ENCODE results near the gene RGL3. TPM values are rescaled to one million over a fixed set of nuclear protein-coding genes. Genes with fewer than 3 reads are reported as not detected.
"Not testable (repeated sequence)": the region's sequence is repeated elsewhere in the genome, so short reads cannot be mapped to it uniquely, and the experiment has no call there.

RGL3 gene
- total and polyA plus RNA-seq, 8 donors = 22.3 to 170 (median 39.8) TPM

DNA sequence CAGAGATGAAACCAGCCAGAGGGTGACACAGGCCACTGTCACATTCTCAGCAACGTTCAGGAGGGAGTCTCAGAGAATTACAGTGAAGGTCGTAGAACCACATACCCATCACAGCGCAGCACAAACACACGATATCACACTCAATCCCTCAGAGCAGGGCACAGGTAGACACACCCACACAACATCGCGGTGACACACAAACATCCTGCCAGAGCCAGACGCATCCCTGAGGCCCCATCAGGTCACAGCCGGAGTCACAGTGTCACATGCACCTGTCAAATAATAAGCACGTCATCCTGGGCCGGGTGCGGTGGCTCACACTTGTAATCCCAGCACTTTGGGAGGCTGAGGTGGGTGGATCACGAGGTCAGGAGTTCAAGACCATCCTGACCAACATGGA, 44.3 kb upstream of the RGL3 start:
- WGBS, 2 donors = 66% methylated on average over 12 of the region's 12 CpGs
- intact Hi-C loops (cut with DNase I) = no loop called here
- ATAC-seq = no peak

DNA sequence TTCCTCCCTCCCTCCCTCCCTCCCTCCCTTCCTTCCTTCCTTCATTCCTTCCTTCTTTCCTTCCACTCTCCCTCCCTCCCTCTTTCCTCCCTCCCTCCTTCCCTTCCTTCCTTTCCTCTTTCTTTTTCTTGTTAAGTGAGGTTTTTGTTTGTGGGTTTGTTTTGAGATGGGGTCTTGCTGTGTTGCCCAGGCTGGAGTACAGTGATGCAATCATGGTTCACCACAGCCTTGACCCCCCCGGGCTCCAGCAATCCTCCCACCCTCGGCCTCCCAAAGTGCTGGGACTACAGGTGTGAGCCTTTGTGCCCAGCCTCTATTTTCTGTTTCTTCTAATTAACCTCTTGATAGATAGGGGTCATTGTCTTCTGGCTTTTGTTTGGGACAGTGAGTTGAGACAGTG, 42.3 kb upstream of the RGL3 start:
- Histone ChIP-seq H3K9me3 (no peaks in the 10 kb centered on the region), H3K27me3 (no peaks in the 10 kb centered on the region), H3K4me1 (no peaks in the 10 kb centered on the region), H3K27ac (no peak overlapping the region), H3K36me3 (no peaks in the 10 kb centered on the region), H3K4me3 (no peak overlapping the region)
- intact Hi-C loops (cut with DNase I) = no loop called here
- DNase-seq (no peak), ATAC-seq (no peak), FAIRE-seq (no peak)
- 42 to 62% methylated on average over 2 of the region's 2 CpGs for WGBS, 2 donors
- TF ChIP-seq, protein P1, sequence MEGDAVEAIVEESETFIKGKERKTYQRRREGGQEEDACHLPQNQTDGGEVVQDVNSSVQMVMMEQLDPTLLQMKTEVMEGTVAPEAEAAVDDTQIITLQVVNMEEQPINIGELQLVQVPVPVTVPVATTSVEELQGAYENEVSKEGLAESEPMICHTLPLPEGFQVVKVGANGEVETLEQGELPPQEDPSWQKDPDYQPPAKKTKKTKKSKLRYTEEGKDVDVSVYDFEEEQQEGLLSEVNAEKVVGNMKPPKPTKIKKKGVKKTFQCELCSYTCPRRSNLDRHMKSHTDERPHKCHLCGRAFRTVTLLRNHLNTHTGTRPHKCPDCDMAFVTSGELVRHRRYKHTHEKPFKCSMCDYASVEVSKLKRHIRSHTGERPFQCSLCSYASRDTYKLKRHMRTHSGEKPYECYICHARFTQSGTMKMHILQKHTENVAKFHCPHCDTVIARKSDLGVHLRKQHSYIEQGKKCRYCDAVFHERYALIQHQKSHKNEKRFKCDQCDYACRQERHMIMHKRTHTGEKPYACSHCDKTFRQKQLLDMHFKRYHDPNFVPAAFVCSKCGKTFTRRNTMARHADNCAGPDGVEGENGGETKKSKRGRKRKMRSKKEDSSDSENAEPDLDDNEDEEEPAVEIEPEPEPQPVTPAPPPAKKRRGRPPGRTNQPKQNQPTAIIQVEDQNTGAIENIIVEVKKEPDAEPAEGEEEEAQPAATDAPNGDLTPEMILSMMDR (IDR thresholded peaks at IDR 0.05) = no peak

More for the DNA sequence above, 44.3 kb upstream of the RGL3 start:
- no peaks in the 10 kb centered on the region for H3K9me3 ChIP-seq
- H3K27ac ChIP-seq = no peak overlapping the region
- no peak for DNase-seq
- H3K4me3 ChIP-seq = no peak overlapping the region
- TF ChIP-seq, protein P1 (IDR thresholded peaks at IDR 0.05) = no peak
- H3K27me3 ChIP-seq = no peaks in the 10 kb centered on the region
- FAIRE-seq = no peak
- H3K4me1 ChIP-seq = no peaks in the 10 kb centered on the region
- H3K36me3 ChIP-seq = no peaks in the 10 kb centered on the region

DNA sequence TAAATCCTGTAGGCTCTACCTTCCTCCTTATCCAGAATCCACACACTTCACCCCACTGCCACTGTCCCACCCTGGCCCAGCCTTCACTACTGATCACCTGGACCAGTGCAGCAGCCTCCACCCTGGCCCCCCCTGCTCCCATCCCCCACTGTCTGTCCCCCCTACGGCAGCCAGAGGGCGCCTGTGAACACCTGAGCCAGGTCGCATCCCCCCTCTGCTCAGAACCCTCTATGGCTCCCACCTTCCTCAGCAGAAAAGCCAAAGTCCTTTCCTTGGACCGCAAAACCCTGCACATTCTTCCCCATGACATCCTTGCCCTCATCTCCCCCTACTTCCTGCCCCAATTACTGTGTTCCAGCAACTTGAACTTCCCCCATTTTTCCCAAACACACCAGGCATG, 41.1 kb upstream of the RGL3 start:
- no peaks in the 10 kb centered on the region for H3K4me1 ChIP-seq
- intact Hi-C loops (cut with DNase I) = no loop called here
- no peak overlapping the region for H3K4me3 ChIP-seq
- WGBS, 2 donors = 47% methylated on average over 4 of the region's 4 CpGs
- H3K27ac ChIP-seq = no peak overlapping the region
- no peaks in the 10 kb centered on the region for H3K36me3 ChIP-seq
- DNase-seq (no peak), FAIRE-seq (no peak), ATAC-seq (no peak)
- no peaks in the 10 kb centered on the region for H3K27me3 ChIP-seq
- TF ChIP-seq, protein P1 (IDR thresholded peaks at IDR 0.05) = no peak
- no peaks in the 10 kb centered on the region for H3K9me3 ChIP-seq

DNA sequence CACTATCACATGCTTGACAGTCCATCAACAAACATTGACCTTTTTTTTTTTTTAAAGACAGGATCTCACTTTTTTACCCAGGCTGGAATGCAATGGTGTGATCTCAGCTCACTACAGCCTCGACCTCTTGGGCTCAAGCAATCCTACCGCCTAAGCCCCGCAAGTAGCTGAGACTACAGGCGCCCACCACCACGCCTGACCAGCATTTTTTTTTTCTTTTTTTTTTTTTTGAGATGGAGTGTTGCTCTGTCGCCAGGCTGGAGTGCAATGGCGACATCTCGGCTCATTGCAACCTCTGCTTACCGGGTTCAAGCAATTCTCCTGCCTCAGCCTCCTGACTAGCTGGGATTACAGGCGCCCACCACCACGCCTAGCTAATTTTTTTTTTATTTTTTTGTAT, 39.8 kb upstream of the RGL3 start:
- H3K9me3 ChIP-seq; intact Hi-C loops (cut with DNase I); H3K27ac ChIP-seq; H3K4me3 ChIP-seq; H3K36me3 ChIP-seq; H3K27me3 ChIP-seq; H3K4me1 ChIP-seq; ATAC-seq; DNase-seq; FAIRE-seq: not testable (repeated sequence)
- 67 to 74% methylated on average over 11 of the region's 11 CpGs for WGBS, 2 donors

DNA sequence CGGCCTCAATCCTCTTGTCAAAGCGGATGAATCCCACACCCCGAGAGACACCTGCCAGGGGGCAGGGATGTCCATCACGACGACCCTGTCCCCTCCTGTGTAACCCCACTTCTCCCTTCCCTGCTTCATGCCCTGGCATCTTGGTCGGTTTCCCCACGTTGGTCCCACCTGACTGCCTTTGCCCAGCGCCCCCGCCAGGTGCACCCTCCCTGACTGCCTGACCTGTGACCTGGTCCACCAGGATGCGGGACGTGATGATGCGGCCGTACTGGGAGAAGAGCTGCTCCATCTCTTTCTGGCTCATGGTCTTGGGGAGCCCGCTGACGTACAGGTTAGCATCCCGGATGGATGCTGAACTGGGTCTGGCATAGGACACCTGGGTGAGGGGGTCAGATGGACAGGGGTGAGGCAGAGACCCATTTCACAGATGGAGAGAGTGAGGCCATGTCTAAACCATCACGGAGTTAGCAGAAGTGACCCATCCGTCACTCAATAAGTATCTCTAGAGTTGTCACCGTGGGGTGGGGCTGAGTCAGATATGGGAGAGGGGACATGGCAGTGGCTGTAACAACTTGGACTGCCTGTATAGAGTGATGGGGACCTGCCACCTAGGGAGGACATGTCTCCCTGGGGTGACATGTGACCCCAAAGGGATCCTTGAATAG, 39.3 kb upstream of the RGL3 start:
- no peak for ATAC-seq
- no peak overlapping the region for H3K4me3 ChIP-seq
- intact Hi-C loops (cut with DNase I) = no loop called here
- no peaks in the 10 kb centered on the region for H3K27me3 ChIP-seq
- DNase-seq = no peak
- no peaks in the 10 kb centered on the region for H3K36me3 ChIP-seq
- no peak overlapping the region for H3K27ac ChIP-seq
- WGBS, 2 donors = 70 to 77% methylated on average over 19 of the region's 19 CpGs
- FAIRE-seq = no peak
- TF ChIP-seq, protein P1 (IDR thresholded peaks at IDR 0.05) = no peak
- no peaks in the 10 kb centered on the region for H3K4me1 ChIP-seq
- H3K9me3 ChIP-seq = no peaks in the 10 kb centered on the region
